Retinal pigment epithelial cell (primary cell): Measurements from ENCODE around the gene HSPA12A.

ENCODE experiments used
- DNase-seq: peaks from one replicate; pipeline ENCODE4 v3.0.0-alpha.2; 2010; ENCODE audit warnings: low read depth
- H3K4me3 ChIP-seq: 2 replicates; pipeline ENCODE4 v1.5.1; 2011; ENCODE audit warnings: mild to moderate bottlenecking, low read length, control low read depth, moderate library complexity
- TF ChIP-seq, protein P1 (sequence below): conservative IDR thresholded peaks from 2 replicates; pipeline ENCODE4 v1.5.1; 2011; ENCODE audit warnings: low read depth, low read length, control low read depth, inconsistent platforms

The HSPA12A gene

DNA sequence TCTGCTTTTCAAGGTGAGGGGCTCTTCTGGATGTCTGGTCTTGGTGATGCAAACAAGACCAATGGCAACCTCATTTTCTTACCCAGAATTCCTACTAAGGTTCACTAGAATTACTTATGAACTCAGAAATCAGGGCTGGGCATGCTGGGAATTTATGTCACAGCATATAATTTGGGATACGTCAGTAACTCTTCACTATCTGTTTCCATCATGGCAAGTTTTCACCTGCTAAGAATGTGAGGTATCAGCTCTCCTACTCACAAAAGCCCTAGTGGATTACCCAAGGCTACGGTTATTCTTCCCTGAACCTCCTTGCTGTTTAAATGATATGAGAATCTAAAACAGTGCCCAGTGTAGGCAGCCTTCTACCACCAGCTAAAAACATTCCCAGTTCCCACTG is 68.5 kb downstream of the HSPA12A start:
- DNase-seq, result no peak
- no peak overlapping the region for H3K4me3 ChIP-seq
- TF ChIP-seq, protein P1, sequence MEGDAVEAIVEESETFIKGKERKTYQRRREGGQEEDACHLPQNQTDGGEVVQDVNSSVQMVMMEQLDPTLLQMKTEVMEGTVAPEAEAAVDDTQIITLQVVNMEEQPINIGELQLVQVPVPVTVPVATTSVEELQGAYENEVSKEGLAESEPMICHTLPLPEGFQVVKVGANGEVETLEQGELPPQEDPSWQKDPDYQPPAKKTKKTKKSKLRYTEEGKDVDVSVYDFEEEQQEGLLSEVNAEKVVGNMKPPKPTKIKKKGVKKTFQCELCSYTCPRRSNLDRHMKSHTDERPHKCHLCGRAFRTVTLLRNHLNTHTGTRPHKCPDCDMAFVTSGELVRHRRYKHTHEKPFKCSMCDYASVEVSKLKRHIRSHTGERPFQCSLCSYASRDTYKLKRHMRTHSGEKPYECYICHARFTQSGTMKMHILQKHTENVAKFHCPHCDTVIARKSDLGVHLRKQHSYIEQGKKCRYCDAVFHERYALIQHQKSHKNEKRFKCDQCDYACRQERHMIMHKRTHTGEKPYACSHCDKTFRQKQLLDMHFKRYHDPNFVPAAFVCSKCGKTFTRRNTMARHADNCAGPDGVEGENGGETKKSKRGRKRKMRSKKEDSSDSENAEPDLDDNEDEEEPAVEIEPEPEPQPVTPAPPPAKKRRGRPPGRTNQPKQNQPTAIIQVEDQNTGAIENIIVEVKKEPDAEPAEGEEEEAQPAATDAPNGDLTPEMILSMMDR, result no peak

DNA sequence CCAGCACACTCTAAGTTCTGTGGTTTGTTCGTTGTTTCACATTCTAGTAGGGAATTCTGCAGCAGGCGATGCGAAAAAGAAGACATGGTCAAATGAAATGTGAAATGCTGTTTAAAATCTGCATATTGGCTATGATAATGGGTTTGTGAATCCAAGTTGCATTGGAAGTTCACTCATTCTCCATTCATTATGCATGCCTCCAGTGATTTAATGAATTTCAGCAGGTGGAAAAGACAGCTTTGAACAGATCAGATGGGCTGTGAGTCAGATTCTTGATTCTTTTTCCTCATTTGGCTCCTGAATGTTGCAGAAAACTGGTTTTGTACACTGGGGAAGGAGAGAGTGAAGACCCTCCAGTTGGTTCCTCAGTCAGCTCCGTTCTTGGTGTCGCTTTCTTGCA is 69.5 kb downstream of the HSPA12A start:
- no peak overlapping the region for H3K4me3 ChIP-seq
- no peak for DNase-seq
- TF ChIP-seq, protein P1, result no peak

DNA sequence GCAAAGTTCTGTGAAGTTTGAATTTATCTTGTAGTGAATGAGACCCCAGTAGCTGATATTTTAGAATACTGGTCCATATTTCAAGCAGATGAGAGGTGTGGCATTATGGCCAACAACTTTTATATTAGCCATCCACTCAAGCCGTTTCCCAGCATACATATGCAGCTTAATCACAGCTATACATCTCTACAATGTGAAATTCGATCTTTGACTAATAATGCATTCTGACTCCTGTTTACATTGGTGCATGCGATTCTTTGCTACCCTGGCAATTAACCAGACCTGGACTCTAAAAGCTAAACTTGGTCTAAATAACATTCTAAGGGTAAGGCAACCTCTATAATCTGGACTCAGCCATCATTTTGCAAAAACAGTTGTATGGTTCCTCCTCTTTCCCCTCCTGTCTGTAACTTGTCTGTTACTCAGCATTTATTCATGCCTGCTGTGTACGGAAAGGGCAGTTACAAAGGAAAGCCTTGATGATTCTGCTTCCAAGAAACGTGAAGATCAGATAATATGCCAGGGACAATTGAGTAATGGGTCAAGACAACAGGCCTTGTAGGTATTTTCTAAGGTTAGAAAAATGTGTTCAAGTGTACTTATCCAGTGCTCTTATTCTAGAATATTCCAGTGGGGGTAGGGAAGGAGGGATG is 71.0 kb downstream of the HSPA12A start:
- no peak for DNase-seq
- no peak overlapping the region for H3K4me3 ChIP-seq
- TF ChIP-seq, protein P1, result no peak

- TF ChIP-seq, protein P1, result no peak
- H3K4me3 ChIP-seq, result no peak overlapping the region
- DNase-seq, result no peak
These were observed 71.7 kb downstream of the HSPA12A start for GRCh38 chr10:116670706-116671105.

DNA sequence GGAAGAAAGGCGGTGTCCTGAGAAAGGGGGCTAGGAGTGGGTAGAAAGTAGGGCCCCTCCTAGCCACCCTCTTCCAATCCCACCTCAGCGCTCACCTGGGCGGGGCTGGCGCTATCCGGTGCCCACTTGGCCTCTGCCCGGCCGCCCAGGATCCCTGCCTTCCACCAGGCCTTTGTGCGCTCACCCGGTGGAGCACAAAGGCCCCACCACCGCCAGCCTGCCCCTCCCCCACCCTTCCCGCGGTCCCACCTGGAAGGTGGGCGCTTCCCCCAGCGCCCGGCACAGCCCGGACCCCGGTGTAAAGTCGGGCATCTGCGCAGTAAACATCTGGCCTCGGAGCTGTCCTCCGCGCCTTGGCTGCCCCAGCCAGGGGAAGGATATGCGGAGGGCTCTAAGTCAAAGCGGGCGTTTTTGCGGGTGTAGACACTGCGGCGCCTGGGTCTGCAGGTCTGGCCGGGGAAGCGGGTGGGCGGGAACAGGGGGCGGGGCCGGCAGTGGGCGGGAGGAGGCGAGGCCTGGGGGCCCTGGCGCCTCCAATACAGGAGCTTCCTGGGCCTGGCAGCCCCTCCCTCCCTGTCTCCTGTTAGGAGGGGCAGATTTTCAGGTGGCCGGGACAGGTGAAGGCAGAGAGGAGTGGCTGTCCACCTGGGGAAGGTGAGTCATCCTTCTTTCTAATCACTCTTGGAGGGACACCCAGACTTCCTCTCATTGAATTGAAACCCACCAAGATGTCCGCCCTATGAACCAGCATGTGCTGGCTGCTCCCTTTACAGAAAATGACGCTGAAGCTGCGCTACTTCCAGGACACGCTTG is 72.3 kb downstream of the HSPA12A start:
- TF ChIP-seq, protein P1, result no peak
- DNase-seq, result no peak
- no peak overlapping the region for H3K4me3 ChIP-seq

GRCh38 chr10:116669080-116669479 is 73.3 kb downstream of the HSPA12A start:
- DNase-seq, result no peak
- no peak overlapping the region for H3K4me3 ChIP-seq
- TF ChIP-seq, protein P1, result no peak

DNA sequence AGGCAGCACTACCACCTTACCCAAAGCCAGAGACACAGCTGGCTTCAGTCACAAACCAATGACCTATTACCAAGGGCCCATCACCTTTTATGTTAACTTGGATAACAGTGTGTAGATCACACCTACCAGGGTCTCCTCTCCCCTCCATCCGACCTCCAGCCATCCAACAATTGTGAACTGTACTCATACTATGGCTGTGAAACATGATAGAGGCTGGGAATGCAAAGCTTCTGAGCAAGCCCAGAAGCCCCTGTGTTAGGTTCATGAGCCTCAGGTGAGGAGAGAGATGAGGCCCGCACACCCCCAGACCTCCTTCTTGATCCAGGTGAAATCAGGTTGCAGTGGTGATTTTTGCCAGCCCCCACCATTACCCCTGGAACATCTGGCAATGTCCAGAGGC is 73.9 kb downstream of the HSPA12A start:
- no peak overlapping the region for H3K4me3 ChIP-seq
- TF ChIP-seq, protein P1, result no peak
- DNase-seq, result no peak
